Activated T-cell treated with anti-CD3 and anti-CD28 coated beads, Interleukin-2, amount 50 U/mL, for 72 hours (primary cell): ENCODE data around the gene SYNE1. TPM values are rescaled to one million over a fixed set of nuclear protein-coding genes. Genes with fewer than 3 reads are reported as not detected.

Experiments used
- ATAC-seq, 2 donors: fragments of 150-1000 bp; cut with Tn5 transposase; replicated peaks in 1 of 2; 2 replicates each; pipeline ENCODE4 v1.10.0; 2021; ENCODE audit warnings: moderate library complexity in 2 of 2, mild to moderate bottlenecking in 1 of 2
- DNase-seq, 2 donors: peaks; one replicate each; pipeline ENCODE4 v3.0.0; 2021 to 2022; ENCODE audit warnings: mixed read lengths in 1 of 2
- H3K27ac Mint-ChIP-seq: one replicate; pipeline ENCODE4 v1.8.0; 2022; ENCODE audit warnings: mild to moderate bottlenecking, moderate library complexity, mixed read lengths
- H3K27me3 Mint-ChIP-seq: one replicate; pipeline ENCODE4 v1.8.0; 2022; ENCODE audit warnings: low read depth, mixed read lengths
- H3K36me3 Mint-ChIP-seq, 2 donors: one replicate each; pipeline ENCODE4 v1.8.0; 2022; ENCODE audit warnings: mixed read lengths in 2 of 2, mild to moderate bottlenecking in 1 of 2; ENCODE audit not compliant: insufficient read depth in 2 of 2
- H3K4me1 Mint-ChIP-seq: one replicate; pipeline ENCODE4 v1.8.0; 2022; ENCODE audit warnings: low read depth, mixed read lengths
- H3K4me3 Mint-ChIP-seq, 2 donors: one replicate each; pipeline ENCODE4 v1.8.0; 2022; ENCODE audit warnings: mild to moderate bottlenecking in 2 of 2, mixed read lengths in 2 of 2, moderate library complexity in 2 of 2
- H3K9me3 Mint-ChIP-seq, 2 donors: one replicate each; pipeline ENCODE4 v1.8.0; 2022; ENCODE audit warnings: mixed read lengths in 2 of 2
- total RNA-seq, 2 donors: library from RNA; stranded (reverse); gene quantifications; one replicate each; pipeline ENCODE4 v1.2.3, GENCODE V29; 2022

The SYNE1 gene
- total RNA-seq, 2 donors from 2014 or later, result 34.5 to 38.9 TPM

DNA sequence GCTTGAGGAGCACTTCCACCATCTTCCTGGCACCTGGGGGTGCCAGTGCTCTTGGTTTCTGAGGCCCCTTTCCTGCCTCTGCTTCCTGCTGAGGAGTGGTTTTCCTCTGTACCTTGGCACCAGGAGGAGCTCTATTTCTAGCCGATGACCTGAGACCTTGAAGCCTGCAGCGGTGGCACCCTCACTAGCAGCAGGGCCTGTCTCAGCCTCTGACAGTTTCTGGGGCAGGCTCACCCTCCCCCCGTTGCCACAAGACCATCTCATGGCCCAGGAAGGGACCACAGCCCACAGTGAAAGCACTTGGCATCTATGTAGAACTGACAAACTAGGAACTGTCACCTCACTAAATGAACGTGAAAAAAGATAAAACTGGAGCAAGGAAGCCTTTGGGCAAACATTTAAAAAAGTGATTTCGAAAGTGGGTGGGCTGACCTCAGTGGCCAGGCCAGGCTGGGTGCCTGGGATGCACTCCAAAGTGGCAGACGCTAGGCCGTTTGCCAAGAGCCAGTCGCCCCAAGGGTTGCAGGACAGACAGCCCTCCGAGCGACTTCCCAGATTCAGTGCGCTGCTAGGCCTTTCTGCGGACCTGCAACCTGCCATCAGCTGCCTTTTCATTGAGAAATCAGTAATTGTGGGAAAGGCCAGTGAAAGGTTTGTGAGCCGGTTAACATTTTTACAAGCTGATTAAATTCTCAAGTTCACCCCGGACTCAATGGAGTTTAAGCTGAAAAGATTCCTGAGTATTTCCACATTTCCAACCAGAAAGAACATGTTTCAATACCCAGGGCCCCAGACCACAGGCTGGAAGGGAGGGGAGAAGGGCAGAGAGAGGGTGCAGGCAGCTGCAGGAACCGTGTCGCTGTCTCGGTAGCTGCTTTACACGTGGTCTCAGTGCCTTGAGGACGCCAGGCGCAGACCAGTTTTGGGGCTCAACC lies 526.0 kb downstream of the SYNE1 start:
- Mint-ChIP-seq H3K9me3 (no peaks in the 10 kb centered on the region), H3K27ac (no peak overlapping the region), H3K36me3 (no peaks in the 10 kb centered on the region), H3K4me1 (peaks cover 7% of the 10 kb centered on the region), H3K4me3 (no peak overlapping the region), H3K27me3 (no peaks in the 10 kb centered on the region)
- ATAC-seq, result no peak
- no peak for DNase-seq

DNA sequence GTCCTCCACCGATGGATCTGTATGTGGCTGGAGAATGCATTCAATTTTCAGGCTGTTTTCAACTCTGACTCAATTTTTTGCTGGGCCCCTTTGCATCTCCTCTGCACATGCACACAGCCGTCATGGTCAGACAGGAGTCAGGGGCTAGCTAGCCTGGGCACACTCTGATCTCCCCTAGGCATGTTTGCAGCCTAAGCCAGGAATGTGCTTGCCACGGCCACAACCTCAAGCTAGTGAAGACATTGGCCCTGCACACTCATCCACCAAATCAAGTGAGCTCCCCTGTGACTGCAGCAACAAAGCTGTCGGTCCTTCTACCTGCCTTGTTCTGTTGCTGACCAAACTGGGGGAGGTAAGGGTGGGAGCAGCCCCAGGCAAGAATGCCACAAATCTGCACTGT lies 529.2 kb downstream of the SYNE1 start:
- Mint-ChIP-seq H3K27ac (no peak overlapping the region), H3K4me1 (no peaks in the 10 kb centered on the region), H3K36me3 (no peaks in the 10 kb centered on the region), H3K9me3 (no peaks in the 10 kb centered on the region), H3K4me3 (no peak overlapping the region), H3K27me3 (no peaks in the 10 kb centered on the region)
- no peak for DNase-seq
- no peak for ATAC-seq

DNA sequence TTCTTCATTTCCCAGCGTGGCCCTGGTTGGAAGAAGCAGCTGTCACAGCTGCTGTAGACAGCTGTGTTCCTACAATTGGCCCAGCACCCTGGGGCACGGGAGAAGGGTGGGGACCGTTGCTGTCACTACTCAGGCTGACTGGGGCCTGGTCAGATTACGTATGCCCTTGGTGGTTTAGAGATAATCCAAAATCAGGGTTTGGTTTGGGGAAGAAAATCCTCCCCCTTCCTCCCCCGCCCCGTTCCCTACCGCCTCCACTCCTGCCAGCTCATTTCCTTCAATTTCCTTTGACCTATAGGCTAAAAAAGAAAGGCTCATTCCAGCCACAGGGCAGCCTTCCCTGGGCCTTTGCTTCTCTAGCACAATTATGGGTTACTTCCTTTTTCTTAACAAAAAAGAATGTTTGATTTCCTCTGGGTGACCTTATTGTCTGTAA lies 537.0 kb downstream of the SYNE1 start:
- Mint-ChIP-seq H3K4me1 (peaks cover 3% of the 10 kb centered on the region), H3K9me3 (no peaks in the 10 kb centered on the region), H3K4me3 (no peak overlapping the region), H3K36me3 (no peaks in the 10 kb centered on the region), H3K27me3 (no peaks in the 10 kb centered on the region), H3K27ac (no peak overlapping the region)
- no peak for ATAC-seq
- DNase-seq, result no peak

DNA sequence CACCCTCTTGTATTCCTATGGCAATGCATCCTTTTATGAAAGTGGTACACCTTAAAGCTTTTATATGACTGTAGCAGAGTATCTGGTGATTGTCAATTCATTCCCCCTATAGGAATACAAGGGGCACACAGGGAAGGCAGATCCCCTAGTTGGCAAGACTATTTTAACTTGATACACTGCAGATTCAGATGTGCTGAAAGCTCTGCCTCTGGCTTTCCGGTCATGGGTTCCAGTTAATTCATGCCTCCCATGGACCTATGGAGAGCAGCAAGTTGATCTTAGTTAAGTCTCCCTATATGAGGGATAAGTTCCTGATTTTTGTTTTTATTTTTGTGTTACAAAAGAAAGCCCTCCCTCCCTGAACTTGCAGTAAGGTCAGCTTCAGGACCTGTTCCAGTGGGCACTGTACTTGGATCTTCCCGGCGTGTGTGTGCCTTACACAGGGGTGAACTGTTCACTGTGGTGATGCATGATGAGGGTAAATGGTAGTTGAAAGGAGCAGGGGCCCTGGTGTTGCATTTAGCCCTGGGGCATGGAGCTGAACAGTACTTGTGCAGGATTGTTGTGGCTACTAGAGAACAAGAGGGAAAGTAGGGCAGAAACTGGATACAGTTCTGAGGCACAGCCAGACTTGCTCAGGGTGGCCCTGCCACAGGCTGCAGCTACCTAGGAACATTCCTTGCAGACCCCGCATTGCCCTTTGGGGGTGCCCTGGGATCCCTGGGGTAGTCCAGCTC lies 537.5 kb downstream of the SYNE1 start:
- Mint-ChIP-seq H3K4me1 (peaks cover 4% of the 10 kb centered on the region), H3K36me3 (no peaks in the 10 kb centered on the region), H3K27me3 (no peaks in the 10 kb centered on the region), H3K4me3 (no peak overlapping the region), H3K27ac (no peak overlapping the region), H3K9me3 (no peaks in the 10 kb centered on the region)
- DNase-seq (no peak), ATAC-seq (no peak)

DNA sequence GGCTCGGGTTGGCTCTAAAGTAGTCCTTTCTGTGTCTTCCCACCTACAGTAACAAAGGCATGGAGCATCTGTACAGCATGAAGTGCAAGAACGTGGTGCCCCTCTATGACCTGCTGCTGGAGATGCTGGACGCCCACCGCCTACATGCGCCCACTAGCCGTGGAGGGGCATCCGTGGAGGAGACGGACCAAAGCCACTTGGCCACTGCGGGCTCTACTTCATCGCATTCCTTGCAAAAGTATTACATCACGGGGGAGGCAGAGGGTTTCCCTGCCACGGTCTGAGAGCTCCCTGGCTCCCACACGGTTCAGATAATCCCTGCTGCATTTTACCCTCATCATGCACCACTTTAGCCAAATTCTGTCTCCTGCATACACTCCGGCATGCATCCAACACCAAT lies 538.5 kb downstream of the SYNE1 start:
- H3K9me3 Mint-ChIP-seq, result no peaks in the 10 kb centered on the region
- H3K36me3 Mint-ChIP-seq, result no peaks in the 10 kb centered on the region
- H3K4me3 Mint-ChIP-seq, result no peak overlapping the region
- ATAC-seq (no peak), DNase-seq (no peak)
- no peaks in the 10 kb centered on the region for H3K27me3 Mint-ChIP-seq
- no peak overlapping the region for H3K27ac Mint-ChIP-seq
- peaks cover 4% of the 10 kb centered on the region for H3K4me1 Mint-ChIP-seq

DNA sequence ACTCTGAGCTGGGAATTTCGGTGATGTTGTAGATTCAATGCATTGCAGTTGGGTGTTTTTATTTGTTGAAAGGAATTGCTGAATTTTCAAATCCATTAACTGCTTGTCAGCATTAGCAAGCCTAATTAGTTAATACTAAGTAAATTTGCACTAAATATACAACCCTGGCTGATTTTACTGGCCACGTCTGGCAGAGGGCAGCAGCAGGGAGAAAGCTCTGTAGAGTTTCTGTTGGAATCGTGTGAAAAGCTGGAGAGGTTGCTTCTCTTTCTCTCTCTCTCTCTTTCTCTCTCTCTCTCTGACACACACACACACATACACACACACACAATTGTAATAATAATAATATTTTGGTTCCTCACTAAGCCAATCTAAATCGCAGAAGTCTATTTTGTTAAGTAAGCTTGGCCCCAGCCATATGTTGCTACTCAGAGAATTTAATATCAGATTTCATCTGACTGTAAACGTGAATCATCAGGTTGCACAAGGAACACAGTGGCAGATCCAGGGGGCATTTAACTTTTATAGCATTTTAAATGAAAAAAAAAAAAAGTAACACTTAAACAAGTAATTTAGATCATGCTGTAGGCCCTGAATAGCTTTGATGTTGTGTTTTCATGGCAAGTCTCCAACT lies 540.2 kb downstream of the SYNE1 start:
- H3K4me1 Mint-ChIP-seq, result peaks cover 4% of the 10 kb centered on the region
- no peak overlapping the region for H3K27ac Mint-ChIP-seq
- ATAC-seq, result no peak
- H3K36me3 Mint-ChIP-seq, result no peaks in the 10 kb centered on the region
- H3K27me3 Mint-ChIP-seq, result no peaks in the 10 kb centered on the region
- no peak overlapping the region for H3K4me3 Mint-ChIP-seq
- DNase-seq, result no peak
- H3K9me3 Mint-ChIP-seq, result no peaks in the 10 kb centered on the region

DNA sequence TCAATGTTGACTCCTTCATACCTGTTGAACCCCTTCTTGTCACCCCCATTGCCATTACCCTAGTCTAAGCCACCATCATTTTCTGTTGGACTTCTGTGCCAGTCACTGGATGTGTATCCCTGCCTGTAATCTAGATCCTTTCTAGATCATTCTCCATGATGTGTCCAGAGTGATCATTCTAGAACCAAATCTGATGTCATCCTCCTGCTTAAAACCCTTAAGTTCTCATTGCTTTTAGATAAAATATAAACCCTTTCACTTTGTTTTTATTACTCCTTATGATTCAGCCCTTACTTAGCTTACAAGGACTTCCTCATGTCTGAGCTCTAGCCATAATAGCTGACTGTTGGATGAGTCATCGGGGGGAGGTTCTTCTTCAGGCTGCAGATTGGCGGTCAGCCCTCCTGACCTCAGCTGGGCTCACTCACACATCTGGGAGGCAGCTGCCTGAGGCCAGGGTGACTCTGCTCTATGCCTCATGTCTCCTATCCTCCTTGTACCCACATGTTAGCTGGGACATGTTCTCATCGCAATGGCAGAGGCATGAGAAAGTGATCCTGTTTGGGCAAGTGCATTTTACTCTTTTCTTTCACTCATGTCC lies 542.1 kb downstream of the SYNE1 start:
- DNase-seq (peak; percentile 45), ATAC-seq (peak; percentile 86 to 92)
- Mint-ChIP-seq H3K4me3 (no peak overlapping the region), H3K27ac (peak overlapping the region; percentile 17), H3K4me1 (peaks cover 4% of the 10 kb centered on the region), H3K27me3 (no peaks in the 10 kb centered on the region), H3K36me3 (no peaks in the 10 kb centered on the region), H3K9me3 (no peaks in the 10 kb centered on the region)

DNA sequence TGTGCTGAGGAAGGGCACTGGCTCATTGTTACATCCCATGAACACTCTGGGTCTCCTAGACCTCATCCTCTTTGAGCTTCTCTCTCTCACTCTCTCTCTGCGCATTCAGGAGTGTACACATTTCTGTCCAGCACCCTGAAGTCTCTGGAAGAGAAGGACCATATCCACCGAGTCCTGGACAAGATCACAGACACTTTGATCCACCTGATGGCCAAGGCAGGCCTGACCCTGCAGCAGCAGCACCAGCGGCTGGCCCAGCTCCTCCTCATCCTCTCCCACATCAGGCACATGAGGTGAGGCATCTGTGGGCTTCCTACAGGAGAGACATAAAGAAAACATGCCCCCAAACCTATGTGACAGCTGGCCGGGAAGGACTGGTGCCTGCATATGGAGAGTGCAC lies 542.9 kb downstream of the SYNE1 start:
- Mint-ChIP-seq H3K27me3 (no peaks in the 10 kb centered on the region), H3K4me3 (no peak overlapping the region), H3K9me3 (no peaks in the 10 kb centered on the region), H3K36me3 (no peaks in the 10 kb centered on the region), H3K27ac (no peak overlapping the region), H3K4me1 (peaks cover 4% of the 10 kb centered on the region)
- no peak for ATAC-seq
- DNase-seq, result no peak

DNA sequence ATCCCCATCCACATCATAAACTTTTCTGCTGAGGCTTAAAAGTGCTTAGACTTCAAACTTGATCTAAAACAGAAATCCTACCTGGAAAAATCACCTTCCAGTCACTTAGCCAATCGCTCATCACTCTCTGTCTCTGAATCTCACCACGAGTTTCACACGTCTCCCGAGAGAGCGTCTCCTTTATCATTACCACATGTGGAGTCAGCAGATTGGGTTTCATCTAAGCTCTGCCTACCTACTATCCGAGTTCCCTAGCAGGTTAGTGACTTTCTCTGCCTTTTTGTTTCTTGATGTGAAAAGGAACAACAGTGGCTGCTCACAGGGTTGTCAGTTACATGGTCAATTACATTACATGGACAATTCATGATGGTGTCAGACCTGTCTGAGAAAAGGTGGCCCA lies 543.5 kb downstream of the SYNE1 start:
- Mint-ChIP-seq H3K36me3 (no peaks in the 10 kb centered on the region), H3K4me3 (no peak overlapping the region), H3K9me3 (no peaks in the 10 kb centered on the region), H3K27me3 (no peaks in the 10 kb centered on the region), H3K4me1 (peaks cover 4% of the 10 kb centered on the region), H3K27ac (no peak overlapping the region)
- DNase-seq (no peak), ATAC-seq (no peak)

DNA sequence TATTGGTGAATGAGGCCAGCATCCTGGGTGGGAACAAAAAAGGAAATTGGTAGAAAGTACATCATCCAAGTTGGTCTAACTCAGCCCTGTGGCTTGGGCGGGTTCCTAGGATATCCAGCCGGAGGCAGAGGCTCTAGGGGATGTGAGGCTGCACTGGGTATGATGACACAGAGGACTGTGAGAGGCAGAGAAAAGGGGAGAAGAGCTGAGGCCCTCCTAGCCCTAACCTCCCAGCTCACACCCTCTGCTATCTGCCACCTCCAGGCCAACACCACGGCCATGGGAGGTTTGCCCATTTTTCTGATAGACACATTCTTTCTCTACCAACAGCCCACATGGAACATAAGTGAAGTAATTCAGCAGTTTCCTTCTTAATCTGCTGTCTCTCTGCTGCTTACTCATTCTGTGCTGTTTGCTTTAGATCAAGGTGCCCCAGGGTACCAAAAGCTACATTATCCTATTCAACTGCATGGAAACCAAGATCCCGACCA lies 545.3 kb downstream of the SYNE1 start:
- no peak overlapping the region for H3K4me3 Mint-ChIP-seq
- H3K27ac Mint-ChIP-seq, result no peak overlapping the region
- no peaks in the 10 kb centered on the region for H3K9me3 Mint-ChIP-seq
- ATAC-seq, result no peak
- peaks cover 4% of the 10 kb centered on the region for H3K4me1 Mint-ChIP-seq
- H3K36me3 Mint-ChIP-seq, result no peaks in the 10 kb centered on the region
- no peaks in the 10 kb centered on the region for H3K27me3 Mint-ChIP-seq
- DNase-seq, result no peak

DNA sequence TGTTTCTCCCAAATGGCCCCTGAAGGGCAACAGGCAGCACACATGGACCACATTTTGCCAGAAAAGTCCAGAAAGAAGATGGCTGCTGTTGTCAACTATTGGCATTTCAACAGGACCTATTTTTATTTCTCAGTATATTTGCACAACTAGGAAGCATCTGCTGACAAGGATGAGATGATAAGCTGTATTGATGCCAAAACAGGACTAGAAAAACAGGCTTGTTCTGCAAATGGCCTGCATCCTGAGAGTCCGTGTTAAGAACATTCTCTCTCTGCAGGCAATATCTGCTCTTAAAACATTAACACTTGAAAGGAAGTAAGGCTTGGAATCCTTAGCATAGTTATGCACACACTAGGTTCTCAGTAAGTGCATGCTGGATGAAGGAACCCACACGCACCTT lies 546.0 kb downstream of the SYNE1 start:
- peaks cover 4% of the 10 kb centered on the region for H3K4me1 Mint-ChIP-seq
- no peak overlapping the region for H3K27ac Mint-ChIP-seq
- no peaks in the 10 kb centered on the region for H3K27me3 Mint-ChIP-seq
- ATAC-seq (no peak), DNase-seq (no peak)
- no peak overlapping the region for H3K4me3 Mint-ChIP-seq
- H3K36me3 Mint-ChIP-seq, result no peaks in the 10 kb centered on the region
- no peaks in the 10 kb centered on the region for H3K9me3 Mint-ChIP-seq

DNA sequence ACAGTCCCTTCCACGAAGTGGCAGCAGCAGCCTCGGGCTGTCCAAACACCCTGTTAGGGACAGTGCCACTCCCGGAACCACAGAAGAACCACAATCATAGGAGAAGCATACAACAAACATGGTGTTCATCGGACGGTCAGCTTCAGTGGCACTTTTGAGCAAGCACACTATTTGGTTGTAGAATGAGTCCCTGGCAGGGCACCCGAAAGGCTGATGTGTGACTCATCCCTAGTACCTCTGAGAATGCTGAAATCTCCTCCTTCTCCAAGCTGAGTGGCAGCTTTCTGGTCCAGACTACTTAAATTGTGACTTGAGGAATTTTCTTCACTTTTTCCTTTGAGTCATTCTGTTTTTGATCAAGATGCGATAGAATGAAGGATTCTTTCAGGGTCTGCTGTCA lies 547.2 kb downstream of the SYNE1 start:
- no peaks in the 10 kb centered on the region for H3K27me3 Mint-ChIP-seq

DNA sequence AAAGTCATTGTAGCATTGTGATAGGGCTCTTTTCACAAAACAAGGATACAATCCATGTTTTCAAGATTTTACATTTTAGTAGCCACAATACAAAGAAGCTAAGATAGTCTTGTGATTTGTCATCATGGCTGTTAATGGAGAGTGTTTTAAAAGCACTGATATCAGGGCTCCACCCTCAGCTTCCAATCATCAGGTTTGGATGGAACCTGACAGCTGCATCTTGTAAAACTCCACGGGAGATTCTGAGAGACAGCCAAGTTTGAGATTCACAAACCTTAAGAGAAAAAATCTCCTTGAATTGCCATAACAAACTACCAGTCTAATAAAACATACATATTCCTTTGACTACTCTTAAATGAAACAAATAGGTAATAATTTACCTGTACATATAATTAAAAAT lies 549.5 kb downstream of the SYNE1 start:
- Mint-ChIP-seq H3K4me3 (no peak overlapping the region), H3K27me3 (no peaks in the 10 kb centered on the region), H3K36me3 (no peaks in the 10 kb centered on the region), H3K27ac (no peak overlapping the region), H3K9me3 (no peaks in the 10 kb centered on the region), H3K4me1 (no peaks in the 10 kb centered on the region)
- no peak for DNase-seq
- no peak for ATAC-seq

More for the DNA sequence above, 547.2 kb downstream of the SYNE1 start:
- DNase-seq, result no peak
- Mint-ChIP-seq H3K9me3 (no peaks in the 10 kb centered on the region), H3K4me1 (no peaks in the 10 kb centered on the region), H3K4me3 (no peak overlapping the region), H3K36me3 (no peaks in the 10 kb centered on the region), H3K27ac (no peak overlapping the region)
- no peak for ATAC-seq
